GM21381 (cell line): Measurements from ENCODE around the gene DAGLA.

Source experiments
- ATAC-seq: cut with Tn5 transposase; IDR thresholded peaks from one replicate; pipeline ENCODE4 v1.9.1; 2021; ENCODE audit warnings: mild to moderate bottlenecking, moderate library complexity; ENCODE audit not compliant: unreplicated experiment

DAGLA gene

DNA sequence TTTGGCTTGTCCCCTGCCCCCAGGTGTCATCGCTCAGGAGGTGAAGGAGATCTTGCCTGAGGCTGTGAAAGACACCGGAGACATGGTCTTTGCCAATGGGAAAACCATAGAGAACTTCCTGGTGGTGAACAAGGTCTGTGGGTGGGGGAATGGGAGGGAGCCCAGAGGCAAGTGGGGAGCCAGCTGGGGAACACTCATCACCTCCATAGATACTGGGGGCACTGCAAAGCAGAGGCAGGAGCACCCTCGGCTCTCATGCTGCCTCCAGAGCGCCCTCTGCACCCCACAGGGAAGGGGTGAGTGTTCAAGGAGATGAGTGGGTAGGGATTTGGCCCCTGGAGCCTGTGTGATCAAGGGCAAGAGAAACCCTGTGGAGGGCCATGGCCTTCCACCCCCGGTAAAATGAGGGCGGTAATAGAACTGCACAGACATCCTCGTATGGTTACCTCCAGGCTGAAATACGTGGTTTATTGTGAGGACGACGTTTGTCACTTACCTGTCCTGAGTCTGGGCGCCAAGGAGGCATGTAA lies 98.2 kb downstream of the DAGLA start:
- no peak for ATAC-seq

DNA sequence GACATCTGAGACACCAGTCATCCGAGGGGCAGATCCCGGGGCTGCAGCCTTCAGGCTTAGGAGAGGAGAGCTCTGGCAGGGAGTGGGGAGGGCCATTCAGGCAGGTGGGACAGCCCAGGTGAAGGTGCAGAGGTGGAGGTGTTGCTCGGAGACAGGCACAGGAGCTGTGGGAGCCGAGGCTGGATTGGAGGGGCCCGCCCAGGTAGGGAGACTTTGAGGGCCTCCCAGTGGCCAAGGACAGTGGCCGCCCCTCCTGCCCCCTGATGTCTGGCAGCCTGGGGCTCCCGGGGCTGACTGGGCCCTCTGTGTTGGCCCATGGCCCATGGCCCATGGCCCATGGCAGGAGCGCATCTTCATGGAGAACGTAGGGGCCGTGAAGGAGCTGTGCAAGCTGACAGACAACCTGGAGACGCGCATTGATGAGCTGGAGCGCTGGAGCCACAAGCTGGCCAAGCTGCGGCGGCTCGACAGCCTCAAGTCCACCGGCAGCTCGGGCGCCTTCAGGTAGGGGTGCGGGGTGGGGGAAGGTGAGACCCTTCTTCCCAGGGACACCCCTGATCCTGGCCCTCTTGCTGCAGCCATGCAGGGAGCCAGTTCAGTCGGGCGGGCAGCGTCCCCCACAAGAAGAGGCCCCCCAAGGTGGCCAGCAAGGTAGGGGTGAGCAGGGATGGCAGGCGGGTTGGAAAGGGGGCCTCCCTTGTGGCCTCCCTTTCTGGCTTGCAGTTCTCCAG lies 98.9 kb downstream of the DAGLA start:
- ATAC-seq: no peak

DNA sequence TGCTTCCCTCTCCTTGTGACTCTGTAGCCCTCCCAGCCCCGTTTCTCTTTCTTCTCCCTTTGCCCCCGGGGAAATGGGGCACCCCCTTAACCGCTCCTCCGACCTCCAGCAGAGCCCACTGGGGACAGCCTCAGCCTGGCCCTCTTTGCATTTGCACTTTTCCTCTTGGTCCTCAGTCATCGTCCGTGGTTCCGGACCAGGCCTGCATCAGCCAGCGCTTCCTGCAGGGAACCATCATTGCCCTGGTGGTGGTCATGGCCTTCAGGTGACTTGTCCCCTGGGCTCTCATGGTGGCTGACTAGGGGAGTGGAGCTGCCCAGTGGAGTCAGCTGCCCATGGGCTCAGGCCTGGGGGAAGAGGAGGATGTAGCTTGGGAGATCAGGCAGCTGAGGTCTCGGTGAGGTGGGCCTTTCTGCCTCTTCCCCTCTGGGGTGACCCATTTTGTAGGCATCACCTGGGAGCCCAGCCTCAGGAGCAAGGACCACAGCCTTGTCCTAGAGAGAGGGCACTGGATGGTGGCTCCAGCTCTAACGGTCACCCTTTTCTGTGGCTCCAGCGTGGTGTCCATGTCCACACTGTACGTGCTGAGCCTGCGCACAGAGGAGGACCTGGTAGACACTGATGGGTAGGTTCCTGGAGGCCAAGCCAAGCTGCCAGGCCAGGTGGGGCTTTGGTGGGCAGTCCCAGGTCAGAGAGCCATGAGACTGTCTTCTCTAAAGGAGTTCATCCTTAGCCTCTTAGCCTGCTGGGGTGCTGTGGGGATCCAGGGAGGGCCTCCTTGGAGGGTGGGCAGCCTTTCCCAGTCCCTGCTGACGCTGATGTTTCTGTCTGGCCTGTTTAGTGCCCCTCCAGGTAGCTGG lies 99.7 kb downstream of the DAGLA start:
- no peak for ATAC-seq

- ATAC-seq: no peak
Measured at GRCh38 chr11:61780581-61781162, 100.5 kb downstream of the DAGLA start.

- ATAC-seq: no peak
Measured at GRCh38 chr11:61781585-61781984, 101.4 kb downstream of the DAGLA start.

DNA sequence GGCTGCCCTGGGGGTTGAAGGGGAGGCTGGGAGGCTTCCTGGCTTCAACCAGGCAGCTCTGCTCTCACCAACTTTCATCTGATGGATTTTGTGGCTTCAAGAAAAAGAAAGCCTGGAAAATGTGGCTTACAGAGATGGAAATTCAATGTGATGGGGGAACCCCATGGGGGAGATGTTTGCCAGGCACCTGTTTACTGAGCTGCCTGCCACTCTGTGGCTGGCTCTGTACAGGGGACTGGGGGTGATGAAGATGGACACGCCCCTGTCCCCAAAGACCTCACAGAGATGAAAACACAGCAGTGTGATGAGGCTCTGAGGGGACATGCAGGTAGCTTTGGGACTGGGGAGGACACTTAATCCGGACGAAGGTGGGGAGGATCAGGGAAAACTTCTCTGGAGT lies 102.1 kb downstream of the DAGLA start:
- no peak for ATAC-seq

DNA sequence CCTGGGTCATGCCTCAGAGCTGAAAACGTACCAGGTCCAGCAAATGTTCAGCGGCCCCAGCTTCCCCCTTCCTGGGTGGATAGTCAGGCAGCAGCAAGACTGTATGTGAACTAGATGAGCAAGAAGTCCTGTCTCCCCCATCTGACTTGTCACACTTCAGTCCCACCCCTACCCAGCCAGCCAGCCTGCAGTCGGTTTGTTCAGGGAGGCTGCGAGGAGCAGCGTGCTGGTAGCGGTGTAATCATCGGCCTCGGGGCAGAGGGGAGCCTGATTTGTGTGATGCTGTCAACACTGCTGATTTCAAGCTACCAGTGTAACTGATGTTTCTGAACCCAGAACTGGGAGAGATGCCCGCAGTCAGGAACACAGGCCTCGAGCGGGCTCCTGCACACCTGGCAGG lies 102.7 kb downstream of the DAGLA start:
- no peak for ATAC-seq

GRCh38 chr11:61783717-61784505 lies 103.7 kb downstream of the DAGLA start:
- no peak for ATAC-seq

- ATAC-seq: no peak
Measured at GRCh38 chr11:61784506-61784805, 104.3 kb downstream of the DAGLA start.

- ATAC-seq: no peak
Measured at GRCh38 chr11:61785837-61786402, 105.7 kb downstream of the DAGLA start.

DNA sequence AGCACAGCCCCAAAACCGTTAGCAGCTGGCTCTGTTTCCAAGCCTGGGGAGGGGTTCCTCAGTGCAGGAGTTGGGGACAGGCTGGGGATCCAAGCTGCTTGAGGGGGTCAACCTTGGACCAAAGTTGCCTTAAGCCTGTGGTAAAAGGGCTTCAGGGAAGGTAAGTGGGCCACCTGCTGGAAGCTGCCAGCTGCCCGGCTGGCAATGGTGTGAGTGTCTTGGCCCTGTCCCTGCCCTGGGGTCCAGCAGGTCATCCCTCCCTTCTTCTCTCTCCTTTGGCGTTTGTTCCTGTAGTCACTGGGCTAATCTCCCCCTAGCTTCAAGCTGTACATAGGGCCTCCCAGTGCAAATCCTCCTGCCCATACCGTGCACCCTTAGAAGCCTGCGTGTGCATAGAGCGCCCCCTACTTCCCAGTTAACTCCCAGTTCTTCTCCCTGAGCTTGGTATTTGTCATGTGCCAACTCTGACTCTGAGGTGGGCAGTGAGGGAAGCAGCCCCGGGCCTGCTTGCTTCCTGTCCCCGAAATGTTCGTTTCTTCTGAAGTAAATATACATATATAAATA lies 107.8 kb downstream of the DAGLA start:
- ATAC-seq: no peak

- peak; percentile 33 for ATAC-seq
Measured at GRCh38 chr11:61791737-61792309, 111.6 kb downstream of the DAGLA start.

- peak; percentile 84 for ATAC-seq
Measured at GRCh38 chr11:61792310-61793082, 112.3 kb downstream of the DAGLA start, which contains the start of the genes FEN1 and TMEM258. Gene FEN1, plus strand, starts transcription at chr11:61792911. Its CDS starts 2,451 bp downstream, at chr11:61795362. Gene TMEM258, minus strand, starts transcription at chr11:61792599. Its CDS starts 41 bp downstream, at chr11:61792558.

GRCh38 chr11:61793083-61793828 lies 113.1 kb downstream of the DAGLA start:
- peak; percentile 27 for ATAC-seq

- no peak for ATAC-seq
Measured at GRCh38 chr11:61793829-61794204, 113.6 kb downstream of the DAGLA start.

DNA sequence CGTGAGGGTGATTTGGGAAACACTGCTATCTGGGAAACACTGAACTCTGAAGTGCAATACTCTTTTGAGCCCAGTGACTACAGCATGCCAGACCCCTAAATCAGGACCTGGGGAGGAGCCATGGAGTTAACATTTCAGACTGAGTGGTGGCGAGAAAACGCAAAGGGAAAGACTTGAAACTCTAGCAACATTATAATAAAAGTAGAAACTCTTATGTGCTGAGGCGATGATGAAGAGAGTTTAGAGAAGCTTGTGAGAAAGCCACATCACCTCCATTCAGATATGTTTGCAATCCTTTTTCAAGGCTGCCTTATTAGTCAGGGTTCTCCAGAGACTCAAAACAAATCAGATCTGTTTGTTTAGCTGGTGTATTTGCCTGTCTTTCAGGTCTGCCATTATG lies 114.4 kb downstream of the DAGLA start:
- no peak for ATAC-seq

DNA sequence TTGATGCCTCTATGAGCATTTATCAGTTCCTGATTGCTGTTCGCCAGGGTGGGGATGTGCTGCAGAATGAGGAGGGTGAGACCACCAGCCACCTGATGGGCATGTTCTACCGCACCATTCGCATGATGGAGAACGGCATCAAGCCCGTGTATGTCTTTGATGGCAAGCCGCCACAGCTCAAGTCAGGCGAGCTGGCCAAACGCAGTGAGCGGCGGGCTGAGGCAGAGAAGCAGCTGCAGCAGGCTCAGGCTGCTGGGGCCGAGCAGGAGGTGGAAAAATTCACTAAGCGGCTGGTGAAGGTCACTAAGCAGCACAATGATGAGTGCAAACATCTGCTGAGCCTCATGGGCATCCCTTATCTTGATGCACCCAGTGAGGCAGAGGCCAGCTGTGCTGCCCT lies 115.3 kb downstream of the DAGLA start:
- ATAC-seq: no peak

GRCh38 chr11:61795876-61796526 lies 115.8 kb downstream of the DAGLA start:
- ATAC-seq: no peak
